IMR-90 (cell line): ENCODE measurements around the gene KLK6. TPM values are rescaled to one million over a fixed set of nuclear protein-coding genes. Genes with fewer than 3 reads are reported as not detected.

Source experiments
- ATAC-seq: fragments of 200-7000 bp; cut with Tn5 transposase; 2 replicates; pipeline ENCODE4 v1.9.1; 2020; ENCODE audit warnings: low read depth, mild to moderate bottlenecking, moderate library complexity
- BruUV-seq: library from RNA; stranded (reverse); fragments of 400-500 nt; replicated peaks from 2 replicates; lab custom pipeline; 2021; lab: Mats Ljungman, UMichigan
- CTCF ChIA-PET: fragments of 300-600 bp; formaldehyde crosslinking; extraction: SDS; loops from one replicate; lab custom pipeline; 2021; ENCODE audit warnings: antibody characterized with exemption; lab: Yijun Ruan, JAX
- POLR2A ChIA-PET: fragments of 300-600 bp; sonication (Branson Sonifier 250); formaldehyde crosslinking; loops from one replicate; lab custom pipeline; 2022; ENCODE audit warnings: antibody characterized with exemption; ENCODE audit not compliant: unreplicated experiment; lab: Charles Lee
- DNase-seq: peaks from one replicate; pipeline ENCODE4 v3.0.0; 2013
- H2AFZ ChIP-seq: replicated peaks from 2 replicates; pipeline ENCODE3; 2013; ENCODE audit warnings: low read length, mild to moderate bottlenecking; ENCODE audit not compliant: poor library complexity
- H2AK5ac ChIP-seq: 2 replicates; pipeline ENCODE4 v1.6.1; 2013; ENCODE audit warnings: low read depth, low read length, inconsistent platforms
- H2AK9ac ChIP-seq: replicated peaks from 2 replicates; pipeline ENCODE3; 2013; ENCODE audit warnings: mild to moderate bottlenecking, low read depth, low read length, moderate library complexity; ENCODE audit not compliant: poor library complexity
- H2BK120ac ChIP-seq: 2 replicates; pipeline ENCODE4 v1.6.1; 2013; ENCODE audit warnings: low read depth, low read length, inconsistent platforms
- H2BK15ac ChIP-seq: 3 replicates; pipeline ENCODE4 v1.6.1; 2013; ENCODE audit warnings: low read depth, low read length, inconsistent platforms
- H2BK20ac ChIP-seq: 2 replicates; pipeline ENCODE4 v1.6.1; 2013; ENCODE audit warnings: low read depth, mild to moderate bottlenecking, inconsistent platforms, low read length, moderate library complexity
- H2BK5ac ChIP-seq: 2 replicates; pipeline ENCODE4 v1.6.1; 2013; ENCODE audit warnings: mild to moderate bottlenecking, low read depth, low read length, inconsistent platforms; ENCODE audit not compliant: poor library complexity, severe bottlenecking
- H3K14ac ChIP-seq: replicated peaks from 2 replicates; pipeline ENCODE4 v1.6.1; 2013; ENCODE audit warnings: low read depth, low read length, inconsistent platforms
- H3K18ac ChIP-seq: 2 replicates; pipeline ENCODE4 v1.6.1; 2013; ENCODE audit warnings: low read depth, low read length, control low read depth
- H3K23ac ChIP-seq: 2 replicates; pipeline ENCODE4 v1.6.1; 2013; ENCODE audit warnings: low read depth, low read length, inconsistent platforms
- H3K27ac ChIP-seq: 2 replicates; pipeline ENCODE4 v1.5.1; 2013; ENCODE audit warnings: mild to moderate bottlenecking, control low read depth, low read length; ENCODE audit not compliant: insufficient read depth
- H3K27me3 ChIP-seq: 2 replicates; pipeline ENCODE4 v1.6.1; 2013; ENCODE audit warnings: low read length; ENCODE audit not compliant: control insufficient read depth, insufficient read depth
- H3K36me3 ChIP-seq: 2 replicates; pipeline ENCODE4 v1.6.1; 2013; ENCODE audit warnings: low read length, mixed read lengths; ENCODE audit not compliant: control insufficient read depth, insufficient read depth
- H3K4ac ChIP-seq: 2 replicates; pipeline ENCODE4 v1.6.1; 2013; ENCODE audit warnings: low read depth, low read length, inconsistent platforms
- H3K4me1 ChIP-seq: 2 replicates; pipeline ENCODE4 v1.6.1; 2013; ENCODE audit warnings: low read length, mixed read lengths; ENCODE audit not compliant: control insufficient read depth, insufficient read depth
- H3K4me2 ChIP-seq: 2 replicates; pipeline ENCODE4 v1.6.1; 2013; ENCODE audit warnings: low read depth, mild to moderate bottlenecking, control low read depth, low read length, moderate library complexity
- H3K4me3 ChIP-seq: 2 replicates; pipeline ENCODE4 v1.5.1; 2013; ENCODE audit warnings: low read depth, mild to moderate bottlenecking, control low read depth, low read length, moderate library complexity; ENCODE audit not compliant: insufficient read depth
- H3K56ac ChIP-seq: 2 replicates; pipeline ENCODE4 v1.6.1; 2013; ENCODE audit warnings: low read length, inconsistent platforms; ENCODE audit not compliant: insufficient read depth; ENCODE audit errors: extremely low read depth
- H3K79me1 ChIP-seq, 2 experiments: 2 replicates each; pipeline ENCODE4 v1.6.1; 2013; ENCODE audit warnings: low read length in 2 of 2, inconsistent platforms in 1 of 2, low read depth in 1 of 2
- H3K9ac ChIP-seq: 2 replicates; pipeline ENCODE4 v1.6.1; 2013; ENCODE audit warnings: low read depth, low read length, control low read depth
- H3K9me1 ChIP-seq: 2 replicates; pipeline ENCODE4 v1.6.1; 2013; ENCODE audit warnings: low read length, inconsistent platforms; ENCODE audit not compliant: insufficient read depth
- H3K9me3 ChIP-seq: 2 replicates; pipeline ENCODE4 v1.6.1; 2013; ENCODE audit warnings: low read length; ENCODE audit not compliant: control insufficient read depth, insufficient read depth
- H4K20me1 ChIP-seq: 2 replicates; pipeline ENCODE4 v1.6.1; 2013; ENCODE audit warnings: low read length, inconsistent platforms; ENCODE audit not compliant: insufficient read depth
- H4K5ac ChIP-seq: 2 replicates; pipeline ENCODE4 v1.6.1; 2013; ENCODE audit warnings: mild to moderate bottlenecking, low read depth, low read length, control low read depth
- H4K8ac ChIP-seq, 2 experiments: 2 replicates each; pipeline ENCODE4 v1.6.1; 2013; ENCODE audit warnings: low read depth in 2 of 2, low read length in 2 of 2, control low read depth in 1 of 2, inconsistent platforms in 1 of 2
- H4K91ac ChIP-seq: 2 replicates; pipeline ENCODE4 v1.6.1; 2013; ENCODE audit warnings: low read depth, low read length, inconsistent platforms; ENCODE audit not compliant: insufficient read depth
- BHLHE40 ChIP-seq: fragments of 150-350 bp; IDR thresholded peaks from 2 replicates; pipeline ENCODE4 v1.6.1; 2016; ENCODE audit warnings: mild to moderate bottlenecking, low read depth, low read length
- CEBPB ChIP-seq: IDR thresholded peaks from 2 replicates; pipeline ENCODE4 v1.6.1; 2012; ENCODE audit warnings: low read depth, low read length, improper control_type of control experiment
- CHD1 ChIP-seq: IDR thresholded peaks from 2 replicates; pipeline ENCODE4 v1.6.1; 2012; ENCODE audit warnings: low read depth, low read length, improper control_type of control experiment
- FOS ChIP-seq: fragments of 150-350 bp; IDR thresholded peaks from 2 replicates; pipeline ENCODE4 v1.6.1; 2016; ENCODE audit warnings: low read depth, low read length
- MAZ ChIP-seq: IDR thresholded peaks from 2 replicates; pipeline ENCODE4 v1.6.1; 2012; ENCODE audit warnings: low read depth, mild to moderate bottlenecking, low read length, improper control_type of control experiment, moderate library complexity, borderline replicate concordance
- POLR2A ChIP-seq: IDR thresholded peaks from 2 replicates; pipeline ENCODE4 v1.6.1; 2012; ENCODE audit warnings: mild to moderate bottlenecking, low read depth, low read length
- RCOR1 ChIP-seq: IDR thresholded peaks from 2 replicates; pipeline ENCODE4 v1.6.1; 2012; ENCODE audit warnings: mild to moderate bottlenecking, low read length, improper control_type of control experiment; ENCODE audit not compliant: insufficient replicate concordance
- WGBS, 2 experiments: methylation state at CpG; one replicate each; pipeline versions ENCODE4 v1.1.5 to v1.1.7; 2013; ENCODE audit warnings: missing lambda C conversion rate in 2 of 2; ENCODE audit not compliant: insufficient read length in 1 of 2; ENCODE audit errors: extremely low coverage in 2 of 2; 5-methylcytosine and 5-hydroxymethylcytosine counted together
- dilution Hi-C: fragments of 300-500 bp; cut with HindIII; formaldehyde crosslinking; loops from one replicate; pipeline ENCODE4 v1.14.3; 2018; ENCODE audit warnings: low sequenced_read_pairs; ENCODE audit not compliant: unreplicated experiment
- in situ Hi-C: fragments of 300-500 bp; cut with MboI; formaldehyde crosslinking; loops from 3 replicates; pipeline ENCODE4 v1.14.3; 2019; ENCODE audit warnings: low sequenced_read_pairs, inconsistent platforms, mixed read lengths
- intact Hi-C: fragments of 100-400 bp; cut with micrococcal nuclease; formaldehyde crosslinking; loops from 2 replicates; pipeline ENCODE4 v1.10.0; 2022
- polyA plus RNA-seq, 3 experiments: library from polyadenylated mRNA; depleted of rRNA; stranded (reverse); fragments of >200 nt; gene quantifications; 2 replicates each; pipeline ENCODE4 v1.2.3, GENCODE V29; 2012; ENCODE audit warnings: low replicate concordance in 1 of 3
- total RNA-seq: library from RNA; depleted of rRNA; stranded (reverse); fragments of >200 nt; gene quantifications from 2 replicates; pipeline ENCODE4 v1.2.3, GENCODE V29; 2012

KLK6 gene
- total and polyA plus RNA-seq, 2 of the 4 experiments (the other 2 are of a cell fraction): not detected

DNA sequence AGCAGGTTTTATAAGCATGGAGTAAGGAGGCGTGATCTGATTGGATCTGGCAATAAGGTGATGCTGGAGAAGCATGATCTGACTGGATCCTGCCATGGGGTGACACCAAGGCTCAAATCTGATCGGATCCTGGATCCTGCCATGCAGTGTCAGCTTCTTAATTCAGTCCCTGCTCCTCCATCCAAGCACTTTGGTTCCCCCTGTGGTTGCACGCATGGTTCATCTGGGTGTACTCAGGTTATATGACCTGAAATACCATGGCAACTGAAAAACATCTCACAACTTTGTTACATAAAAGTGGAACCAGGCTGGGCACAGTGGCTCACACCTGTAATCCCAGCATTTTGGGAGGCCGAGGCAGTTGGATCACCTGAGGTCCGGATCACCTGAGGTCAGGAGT, 40.6 kb downstream of the KLK6 start:
- Histone ChIP-seq H4K91ac (no peak overlapping the region), H3K56ac (no peak overlapping the region), H2AFZ (no peak overlapping the region), H3K9ac (no peak overlapping the region), H4K8ac (no peak overlapping the region), H2BK5ac (no peak overlapping the region), H2AK9ac (no peak overlapping the region), H3K9me1 (no peaks in the 10 kb centered on the region), H3K4me2 (no peak overlapping the region), H3K79me1 (no peaks in the 10 kb centered on the region), H3K36me3 (no peaks in the 10 kb centered on the region), H2AK5ac (no peak overlapping the region), H3K14ac (no peak overlapping the region), H3K27me3 (no peaks in the 10 kb centered on the region), H4K5ac (no peak overlapping the region), H3K4me3 (no peak overlapping the region), H2BK15ac (no peak overlapping the region), H4K20me1 (no peaks in the 10 kb centered on the region), H3K18ac (no peak overlapping the region), H2BK120ac (no peak overlapping the region), H3K23ac (no peak overlapping the region), H3K4ac (no peak overlapping the region), H2BK20ac (no peak overlapping the region), H3K9me3 (no peaks in the 10 kb centered on the region), H3K27ac (no peak overlapping the region), H3K4me1 (no peaks in the 10 kb centered on the region)
- intact Hi-C loops: loop anchor here (10.0 kb wide), 1 partner anchor 124 kb away; no protein-coding TSS in a partner anchor
- dilution Hi-C loops: no loop called here
- POLR2A ChIA-PET: no interaction called here
- ATAC-seq: no peak
- DNase-seq: no peak
- CTCF ChIA-PET: interaction anchor here (0.5 kb wide), 1 partner anchor 166 kb away, joined by 7 read pairs; no protein-coding TSS in a partner anchor
- in situ Hi-C loops: loop anchor here (10.0 kb wide), 1 partner anchor 564 kb away; the partner anchor contains the start of gene NAPSA
- TF ChIP-seq MAZ (no peak), RCOR1 (no peak), FOS (no peak), CHD1 (no peak), POLR2A (no peak), BHLHE40 (no peak), CEBPB (no peak)
- WGBS, 2 experiments: 58% methylated on average over 3 of the region's 5 CpGs; no CpG with 5 or more reads in 1 of the 2 experiments
- BruUV-seq: no TSS peak
